NK-92 (cell line): ENCODE results near the gene CHD3.

Experiments
- DNase-seq: peaks from one replicate; lab custom pipeline; 2025; ENCODE audit not compliant: unreplicated experiment; lab: John Stamatoyannopoulos, UW

CHD3 gene

GRCh38 chr17:7888184-7888920 lies at the start of gene CHD3:
Gene CHD3, plus strand, starts transcription at chr17:7888789. Its CDS starts 212 bp downstream, at chr17:7889001.
- DNase-seq, result no peak

- no peak for DNase-seq
Observed at GRCh38 chr17:7839190-7839875, 49.3 kb upstream of the CHD3 start.

- no peak for DNase-seq
Observed at GRCh38 chr17:7839876-7840261, 48.7 kb upstream of the CHD3 start.

GRCh38 chr17:7840441-7840840 lies 48.1 kb upstream of the CHD3 start:
- no peak for DNase-seq

- DNase-seq, result no peak
Observed at GRCh38 chr17:7840875-7841274, 47.7 kb upstream of the CHD3 start.

GRCh38 chr17:7841396-7841914 lies 47.1 kb upstream of the CHD3 start:
- peak; percentile 41 for DNase-seq

- peak; percentile 33 for DNase-seq
Observed at GRCh38 chr17:7841915-7842379, 46.6 kb upstream of the CHD3 start.

GRCh38 chr17:7842380-7843256 lies 46.0 kb upstream of the CHD3 start:
- DNase-seq, result peak; percentile 64

GRCh38 chr17:7843257-7843535 lies 45.4 kb upstream of the CHD3 start:
- no peak for DNase-seq

GRCh38 chr17:7843536-7844291 lies 44.9 kb upstream of the CHD3 start:
- peak; percentile 65 for DNase-seq

- no peak for DNase-seq
Observed at GRCh38 chr17:7844292-7845154, 44.1 kb upstream of the CHD3 start.

GRCh38 chr17:7845359-7846062 lies 43.1 kb upstream of the CHD3 start:
- DNase-seq, result no peak

GRCh38 chr17:7846063-7846735 lies 42.4 kb upstream of the CHD3 start:
- DNase-seq, result no peak

- DNase-seq, result no peak
Observed at GRCh38 chr17:7846765-7847661, 41.6 kb upstream of the CHD3 start.

- DNase-seq, result no peak
Observed at GRCh38 chr17:7848131-7848579, 40.4 kb upstream of the CHD3 start.

- no peak for DNase-seq
Observed at GRCh38 chr17:7848739-7849129, 39.9 kb upstream of the CHD3 start.

- no peak for DNase-seq
Observed at GRCh38 chr17:7849130-7849750, 39.3 kb upstream of the CHD3 start.
